GM19372 (cell line): ENCODE measurements around the gene NOSTRIN.
"Not testable (repeated sequence)": the region's sequence is repeated elsewhere in the genome, so short reads cannot be mapped to it uniquely, and the experiment has no call there.

Source experiments
- ATAC-seq: cut with Tn5 transposase; IDR thresholded peaks from one replicate; pipeline ENCODE4 v1.9.1; 2021; ENCODE audit warnings: mild to moderate bottlenecking, low read depth, moderate library complexity; ENCODE audit not compliant: unreplicated experiment

The NOSTRIN gene

DNA sequence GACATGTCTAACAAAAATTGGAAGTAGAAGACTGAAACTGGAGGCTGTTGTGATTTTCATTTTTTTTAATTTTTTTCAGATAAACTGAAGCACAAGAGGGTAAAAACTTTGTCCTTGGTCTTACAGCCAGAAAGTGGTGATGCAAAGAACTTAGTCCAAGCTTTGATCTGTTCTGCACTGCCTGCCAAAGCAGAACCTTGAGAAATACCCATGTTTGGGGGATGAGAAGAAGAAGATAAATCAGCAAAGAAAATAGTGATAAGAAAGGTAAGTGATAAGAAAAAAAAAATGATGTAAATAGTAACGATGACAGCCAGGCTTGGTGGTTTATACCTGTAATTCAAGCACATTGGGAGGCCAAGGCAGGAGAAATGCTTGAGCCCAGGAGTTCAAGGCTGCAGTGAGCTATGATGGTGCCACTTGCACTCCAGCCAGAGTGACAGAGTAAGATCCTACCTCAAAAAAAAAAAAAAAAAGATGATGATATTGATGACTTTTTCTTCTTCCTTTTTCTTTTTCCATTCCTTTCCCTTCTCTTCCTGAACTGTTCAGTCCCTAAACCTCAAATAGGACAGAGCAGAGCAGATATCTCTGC, 14.6 kb upstream of the NOSTRIN start:
- ATAC-seq: no peak

DNA sequence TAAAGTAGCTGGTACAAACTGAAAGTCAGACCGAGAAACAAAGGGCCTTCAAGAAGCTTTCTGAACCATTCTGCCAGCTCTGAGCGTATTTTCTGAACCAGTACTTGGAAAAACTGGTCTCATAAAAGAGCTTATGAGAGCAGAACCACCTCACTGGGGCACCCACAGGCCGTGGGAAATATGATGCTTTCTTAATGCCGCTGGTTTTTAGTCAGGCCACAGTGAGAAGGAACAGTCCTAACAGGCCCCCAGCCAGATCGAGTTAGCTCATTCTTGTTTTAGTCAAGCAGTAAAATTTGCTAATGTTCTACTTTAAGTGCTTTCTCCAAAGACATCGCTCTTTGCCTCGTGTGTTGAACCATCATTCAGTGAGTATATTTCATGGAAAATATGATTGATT, 12.7 kb upstream of the NOSTRIN start:
- no peak for ATAC-seq

DNA sequence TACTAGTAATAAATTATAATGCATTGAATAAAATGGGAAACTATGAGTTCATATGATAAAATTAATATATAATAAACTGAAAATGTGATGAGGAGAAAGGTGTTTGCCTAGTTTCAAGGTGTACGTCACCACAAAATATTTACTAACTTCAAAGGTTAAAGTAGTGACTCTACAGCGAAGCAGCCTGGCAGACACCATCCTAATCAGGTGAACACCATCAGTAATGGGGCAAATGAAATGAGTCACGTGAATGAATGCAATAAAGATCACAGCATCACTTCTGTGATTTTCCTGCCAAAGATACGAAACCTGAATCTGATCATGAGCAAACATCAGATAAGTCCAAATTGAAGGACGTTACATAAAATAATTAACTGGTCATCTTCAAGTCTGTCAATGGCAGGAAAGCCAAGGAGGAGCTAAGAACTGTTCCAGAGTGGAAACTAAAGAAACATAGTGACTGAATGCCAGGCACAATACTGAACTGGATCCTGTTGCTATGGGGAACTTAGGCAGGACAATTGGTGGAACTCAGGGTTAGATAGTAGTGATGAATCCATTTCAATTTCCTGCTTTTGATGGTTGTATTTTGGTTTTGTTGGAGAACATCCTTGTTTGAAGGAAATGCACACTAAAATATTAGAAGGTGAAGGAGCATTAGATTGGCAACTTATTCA, 12.1 kb upstream of the NOSTRIN start:
- no peak for ATAC-seq

DNA sequence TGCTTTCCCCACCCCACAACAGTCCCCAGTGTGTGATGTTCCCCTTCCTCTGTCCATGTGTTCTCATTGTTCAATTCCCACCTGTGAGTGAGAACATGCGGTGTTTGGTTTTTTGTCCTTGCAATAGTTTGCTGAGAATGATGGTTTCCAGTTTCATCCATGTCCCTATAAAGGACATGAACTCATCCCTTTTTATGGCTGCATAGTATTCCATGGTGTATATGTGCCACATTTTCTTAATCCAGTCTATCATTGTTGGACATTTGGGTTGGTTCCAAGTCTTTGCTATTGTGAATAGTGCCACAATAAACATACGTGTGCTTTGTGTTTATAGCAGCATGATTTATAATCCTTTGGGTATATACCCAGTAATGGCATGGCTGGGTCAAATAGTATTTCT, 11.3 kb upstream of the NOSTRIN start:
- ATAC-seq: not testable (repeated sequence)

DNA sequence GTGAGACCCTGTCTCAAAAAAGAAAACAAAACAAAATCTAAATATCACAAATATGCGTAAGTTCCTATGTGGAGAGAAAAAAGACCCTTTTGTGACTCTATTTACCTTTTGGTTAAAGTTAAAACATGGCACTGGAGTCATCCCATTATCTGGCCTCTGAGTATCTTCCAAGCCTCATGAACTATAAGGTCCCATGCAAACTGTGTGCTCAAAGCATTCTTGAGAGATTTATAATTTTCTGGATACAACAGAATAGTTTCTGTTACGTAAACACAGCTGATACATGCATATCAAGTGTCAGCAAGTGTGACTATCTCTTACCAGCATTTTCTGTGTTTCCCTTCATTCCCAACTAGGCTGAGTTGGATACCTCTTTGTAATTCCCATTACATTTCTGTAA, 8.8 kb upstream of the NOSTRIN start:
- ATAC-seq: no peak

DNA sequence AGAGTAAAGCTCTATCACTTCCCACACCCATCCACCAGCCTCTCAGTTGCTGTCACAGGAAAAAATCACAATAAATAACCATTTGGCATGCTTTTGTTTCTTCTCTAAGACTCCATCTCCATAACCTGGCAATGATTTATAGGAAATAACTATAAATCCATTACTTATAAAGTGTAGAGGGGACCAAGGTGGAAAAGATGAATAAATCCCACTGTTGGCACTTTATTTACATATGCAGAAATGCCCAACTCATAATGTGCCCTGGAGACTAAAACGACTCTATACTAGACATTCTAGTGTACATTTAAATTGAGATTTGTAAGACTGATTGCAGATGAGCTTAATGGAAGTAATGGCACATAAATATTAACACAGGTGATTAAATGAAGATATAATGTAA, 7.5 kb upstream of the NOSTRIN start:
- no peak for ATAC-seq

DNA sequence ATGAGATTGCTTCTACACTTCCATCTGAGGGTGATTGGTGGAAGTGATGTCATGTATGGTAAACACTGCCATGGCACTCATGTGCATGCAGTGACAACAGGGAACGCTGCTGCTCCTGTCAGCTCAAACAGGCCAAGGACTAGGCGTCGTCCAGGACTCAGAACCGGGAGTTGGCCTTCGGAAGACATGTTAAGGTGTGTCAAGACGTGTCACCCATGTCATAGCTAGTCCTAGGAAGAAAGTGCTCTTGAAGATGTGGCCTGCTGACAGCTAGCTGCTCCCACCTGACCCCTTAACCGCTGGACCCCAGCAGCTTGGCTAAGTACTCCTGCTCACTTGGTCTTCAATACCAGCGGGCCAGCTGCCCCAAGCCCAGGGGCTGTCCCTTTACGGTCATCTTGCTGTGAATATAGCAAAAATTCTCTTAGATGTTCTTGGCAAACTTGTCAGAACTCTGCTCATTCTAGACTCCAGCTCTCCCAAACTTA, 6.3 kb upstream of the NOSTRIN start:
- no peak for ATAC-seq

DNA sequence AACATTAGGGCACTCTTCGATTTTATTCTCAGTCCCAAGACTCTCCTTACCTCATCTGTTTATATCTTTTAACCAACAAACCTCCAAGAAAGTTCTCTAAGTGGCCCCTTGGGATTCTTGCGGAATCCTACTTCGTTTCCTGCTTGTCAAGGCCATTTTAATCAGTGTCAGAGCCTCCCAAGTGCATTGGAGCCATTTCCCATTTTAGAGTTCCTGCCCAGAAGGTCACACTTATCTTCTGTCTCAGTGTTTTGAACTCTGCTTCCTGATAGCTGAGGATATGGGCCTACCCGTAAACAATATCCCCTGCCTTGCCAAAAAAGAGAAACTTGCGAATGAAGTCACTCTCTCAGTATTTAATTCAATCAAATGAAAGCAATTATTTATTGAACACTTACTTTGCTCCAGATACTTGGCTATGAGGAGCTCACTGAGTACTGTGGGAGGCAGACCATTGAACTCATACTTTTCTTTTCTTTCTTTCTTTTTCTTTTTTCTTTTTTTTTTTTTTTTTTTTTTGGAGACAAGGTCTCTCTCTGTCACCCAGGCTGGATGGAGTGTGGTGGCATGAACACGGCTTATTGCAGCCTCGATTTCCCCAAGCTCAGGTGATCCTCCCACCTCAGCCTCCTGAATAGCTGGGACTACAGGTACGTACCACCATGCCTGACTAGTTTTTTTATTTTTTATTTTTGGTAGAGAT, 5.7 kb upstream of the NOSTRIN start:
- no peak for ATAC-seq

DNA sequence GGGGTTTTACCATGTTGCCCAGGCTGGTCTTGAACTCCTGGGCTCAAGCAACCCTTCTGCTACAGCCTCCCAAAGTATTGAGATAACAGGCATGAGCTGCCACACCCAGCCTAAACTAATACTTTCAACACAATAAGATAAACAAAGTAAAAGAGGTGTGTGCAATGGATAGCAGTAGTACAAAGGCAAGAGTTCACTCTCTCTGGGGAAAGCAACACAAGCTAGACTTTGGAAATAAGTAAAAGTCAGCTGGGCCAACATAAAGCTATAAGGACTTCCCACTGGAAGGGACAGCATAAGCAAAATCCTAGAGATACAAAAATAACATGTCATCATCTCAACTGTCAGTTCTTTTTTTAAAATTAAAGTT, 5.2 kb upstream of the NOSTRIN start:
- no peak for ATAC-seq

DNA sequence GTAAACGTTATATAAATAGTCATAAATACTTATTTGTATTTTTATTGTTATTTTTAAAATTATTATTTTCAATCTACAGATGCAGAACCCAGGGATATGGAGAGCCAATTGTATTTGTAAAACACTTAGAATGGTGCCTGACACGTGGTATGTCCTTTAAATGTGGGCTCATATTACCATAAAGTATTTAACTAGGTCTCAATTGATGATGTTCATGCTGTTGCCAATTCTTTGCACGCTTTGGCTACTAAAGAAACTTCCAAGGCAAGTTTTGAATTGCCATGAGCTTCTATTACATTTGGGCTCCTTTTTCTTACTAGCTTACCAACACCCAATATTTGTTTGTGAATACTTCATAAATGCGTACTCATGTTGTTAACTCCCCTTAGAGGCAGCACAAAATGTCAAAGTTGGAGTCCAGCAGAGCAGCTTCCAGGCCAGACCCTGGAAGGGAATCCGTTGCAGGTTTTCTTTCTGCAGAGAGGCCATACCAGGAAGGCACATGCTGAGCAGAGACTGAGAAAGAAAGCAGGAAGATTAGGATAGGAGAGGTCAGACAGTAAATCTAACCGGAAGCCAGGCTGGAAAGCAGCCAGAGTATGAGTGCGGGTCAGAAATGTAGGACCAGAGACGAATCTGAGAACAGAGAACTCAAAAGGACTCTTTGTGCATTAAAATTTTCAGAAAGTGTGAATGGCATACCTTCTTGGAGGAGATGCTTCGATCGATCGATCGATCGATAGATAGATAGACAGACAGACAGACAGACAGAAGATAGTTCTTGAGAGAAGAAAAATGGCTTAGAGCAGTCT, 4.2 kb upstream of the NOSTRIN start:
- ATAC-seq: no peak

DNA sequence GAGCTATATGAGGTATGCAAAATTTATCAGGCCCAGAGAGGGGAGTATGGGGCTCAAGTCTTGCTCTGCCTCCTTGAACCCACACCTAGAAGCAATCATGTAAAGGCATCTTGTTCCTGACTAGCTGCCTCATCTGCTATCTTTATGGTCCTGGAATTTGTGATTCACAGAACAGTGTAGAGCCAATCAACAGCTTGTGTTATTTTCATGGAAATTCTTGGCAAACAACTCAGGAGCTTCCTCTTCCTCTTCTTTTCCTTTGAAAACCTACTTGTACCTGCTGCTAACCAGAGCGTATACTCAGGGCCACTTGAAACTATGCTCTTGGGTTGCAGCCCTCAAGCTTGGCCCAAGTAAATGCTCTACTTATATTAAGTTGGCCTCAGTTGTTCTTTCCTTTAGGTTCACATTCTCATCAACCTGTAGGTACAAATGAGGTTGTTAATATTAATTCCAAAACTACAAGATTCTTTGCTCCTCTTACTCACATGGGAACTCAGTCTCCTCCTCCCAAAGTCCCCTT, 3.5 kb upstream of the NOSTRIN start:
- ATAC-seq: no peak

DNA sequence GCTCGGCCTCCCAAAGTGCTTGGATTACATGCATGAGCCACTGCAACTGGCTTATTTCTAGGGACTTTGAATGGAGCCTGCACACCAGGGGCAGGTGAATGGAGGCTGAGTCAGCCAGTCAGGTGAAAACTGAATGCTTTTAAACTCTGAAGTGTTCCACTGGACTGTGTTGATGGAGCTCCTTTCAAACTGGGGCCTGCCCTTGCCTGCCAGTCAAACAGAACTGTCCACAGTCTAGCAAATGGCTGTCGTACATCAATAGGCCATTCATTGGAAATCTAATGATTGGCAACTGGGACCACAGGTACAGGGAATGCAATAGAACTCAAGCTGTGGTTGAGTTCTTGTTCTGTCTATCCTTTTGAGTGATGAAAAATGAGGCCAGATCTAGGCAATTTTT, 966 bp upstream of the NOSTRIN start:
- no peak for ATAC-seq

DNA sequence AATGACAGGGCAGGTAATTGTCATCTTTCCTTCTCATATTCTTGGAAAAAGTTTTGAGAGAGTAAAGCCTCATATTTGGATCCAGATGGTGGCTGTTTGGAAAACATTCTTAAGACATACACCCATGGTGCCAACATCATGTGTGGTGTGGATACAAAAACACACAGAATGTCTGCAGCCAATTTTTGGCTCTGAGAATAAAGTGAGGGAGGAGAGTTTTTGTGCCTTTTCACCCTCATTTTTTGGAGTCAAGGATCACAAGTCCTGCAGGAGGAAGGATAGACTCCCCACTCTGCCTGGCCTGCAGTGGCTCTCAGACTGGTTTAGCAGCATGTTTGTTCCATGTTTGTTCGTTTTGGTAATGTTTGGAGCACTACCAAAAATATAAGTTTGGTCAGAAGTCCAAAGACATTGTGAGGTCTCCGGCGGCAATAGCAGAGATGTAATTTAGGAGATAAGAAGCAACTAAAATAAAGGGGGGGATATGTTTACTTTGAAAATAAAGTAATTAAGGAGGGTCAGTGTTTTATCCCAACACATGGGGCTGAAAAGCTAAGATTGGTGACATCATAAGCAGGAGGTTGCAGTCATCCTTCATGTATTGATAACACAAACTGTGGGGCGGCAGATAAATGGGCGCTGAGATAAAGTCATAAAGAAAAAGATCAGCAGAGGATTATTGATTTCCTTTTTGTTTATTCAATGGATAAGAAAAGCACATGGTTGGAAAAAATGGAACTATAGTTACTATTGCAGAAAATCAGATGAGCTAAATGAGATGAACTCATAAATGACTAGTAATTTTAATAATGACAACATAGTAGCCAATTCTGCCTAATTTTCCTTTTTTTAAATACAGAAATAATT, 655 bp downstream of the NOSTRIN start:
- ATAC-seq: no peak

DNA sequence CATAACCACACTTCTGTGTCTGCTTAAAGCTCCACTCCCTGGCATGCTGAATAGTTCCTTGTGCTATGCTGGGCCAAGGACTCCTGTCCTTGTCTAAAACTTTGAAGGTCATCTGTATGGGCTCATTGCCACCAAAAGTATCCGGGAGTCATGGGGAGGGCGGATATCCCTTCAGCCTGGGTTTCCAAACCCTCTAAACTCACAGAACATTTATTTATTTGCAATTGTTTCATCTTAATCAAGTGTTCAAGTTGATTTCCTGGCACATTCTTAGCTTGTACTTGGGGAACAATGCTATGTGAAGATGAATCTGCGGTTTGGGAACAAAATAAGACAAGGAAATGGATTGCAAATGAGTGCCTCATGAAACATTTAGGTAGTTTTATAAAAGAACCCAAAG, 1.8 kb downstream of the NOSTRIN start:
- no peak for ATAC-seq

DNA sequence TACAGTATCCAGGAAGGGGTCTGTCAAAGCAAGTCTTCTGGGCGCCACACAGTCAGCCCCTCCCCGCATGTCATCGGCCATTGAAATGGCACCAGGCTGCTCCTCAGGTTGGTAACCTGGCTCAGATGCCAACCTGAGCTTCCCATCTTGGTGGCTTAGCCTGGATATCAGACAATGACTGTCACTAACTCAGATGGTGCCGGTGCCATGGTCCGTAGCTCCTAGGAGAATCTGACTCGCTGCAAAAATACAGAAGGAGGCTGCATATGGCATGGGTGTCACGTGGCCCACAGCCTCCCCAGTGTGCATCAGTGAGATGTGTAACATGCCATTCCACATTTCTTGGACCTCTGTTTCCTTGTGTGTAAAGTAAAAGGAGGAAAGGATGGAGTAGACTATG, 3.2 kb downstream of the NOSTRIN start:
- ATAC-seq: no peak

DNA sequence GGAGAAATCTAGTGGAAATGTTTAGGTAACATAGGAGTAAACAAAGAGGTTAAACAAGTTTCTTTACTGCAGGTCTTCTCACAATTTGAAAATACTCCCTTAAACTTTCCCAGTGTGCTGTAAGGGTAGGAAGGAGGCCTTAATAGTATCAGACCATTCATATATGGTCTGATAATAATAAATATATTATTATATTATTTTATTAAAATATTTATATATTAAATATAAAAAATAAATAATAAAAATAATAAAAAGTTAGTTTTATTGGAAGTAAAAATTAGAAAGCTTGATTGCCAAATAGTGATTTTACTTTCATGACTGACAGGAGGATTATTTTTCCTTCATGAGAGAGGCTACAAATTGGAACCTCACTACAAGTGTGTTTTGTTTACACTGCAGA, 7.1 kb downstream of the NOSTRIN start:
- no peak for ATAC-seq

DNA sequence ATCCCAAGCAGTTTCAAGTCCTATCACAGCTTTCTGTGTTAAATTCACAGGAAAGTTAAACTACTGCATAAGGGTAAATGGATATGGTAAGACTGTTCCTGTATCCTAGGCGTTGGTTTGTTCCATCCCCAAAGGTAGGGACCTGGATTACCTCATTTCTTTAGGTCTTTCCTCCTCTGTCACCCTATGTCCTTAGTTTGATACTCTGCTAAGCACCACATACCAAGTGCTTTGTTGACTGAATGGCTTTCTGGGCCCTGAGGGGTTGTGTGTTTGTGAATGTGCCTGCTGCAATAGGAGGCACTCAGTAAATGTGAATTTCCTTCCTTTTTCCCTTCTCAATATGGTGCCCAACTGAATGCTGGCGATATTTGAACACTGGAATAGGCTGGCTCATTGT, 7.8 kb downstream of the NOSTRIN start:
- no peak for ATAC-seq

DNA sequence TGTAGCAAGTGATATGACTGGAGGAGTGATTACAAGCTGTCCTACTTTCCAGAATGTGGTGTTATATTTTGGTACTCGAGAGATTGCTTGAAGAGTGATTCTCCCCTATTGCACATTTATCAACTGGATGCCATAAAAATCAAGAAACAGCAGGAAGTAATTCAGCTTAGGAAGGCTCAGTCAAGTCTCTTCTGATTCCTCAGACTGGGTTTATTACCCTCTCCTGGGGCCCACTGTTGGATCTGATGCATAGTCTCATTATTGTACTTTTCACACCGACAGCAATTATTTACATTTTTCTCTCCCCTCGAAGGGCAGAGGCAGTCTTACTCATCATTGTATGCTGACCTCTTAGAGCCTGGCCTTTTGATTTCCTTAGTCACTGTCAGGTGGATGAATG, 9.3 kb downstream of the NOSTRIN start:
- no peak for ATAC-seq

DNA sequence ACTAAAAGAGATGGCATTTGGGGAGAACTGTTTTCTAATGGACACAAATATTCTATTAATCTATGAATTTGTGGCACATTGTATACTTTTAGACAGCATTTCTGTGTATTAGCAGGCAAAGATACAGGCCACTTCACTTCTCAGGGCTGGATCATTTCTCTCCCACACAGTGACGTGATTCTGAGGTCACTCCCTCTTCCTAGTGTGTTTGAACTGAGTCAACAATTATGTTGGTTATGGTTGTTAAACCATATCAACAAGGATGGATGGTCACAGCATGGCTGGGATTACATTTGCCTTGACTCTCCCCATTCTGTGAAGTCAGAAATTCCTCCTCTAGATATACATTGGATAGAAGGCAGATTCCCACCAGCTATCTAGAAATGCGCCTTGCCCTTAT, 11.6 kb downstream of the NOSTRIN start:
- ATAC-seq: no peak
